Measurements from ENCODE around the gene CCL5. TPM values are rescaled to one million over a fixed set of nuclear protein-coding genes. Genes with fewer than 3 reads are reported as not detected.

CCL5 gene
- polyA plus RNA-seq, 4 donors = 1.1 to 2.1 (median 1.6) TPM

GRCh38 chr17:35870906-35871819 lies 9.0 kb downstream of the CCL5 start:
- DNase-seq (ENCODE audit: low read depth in 4 of 4, low spot score in 3 of 4) = no peak

- no peak for DNase-seq (ENCODE audit: low read depth in 4 of 4, low spot score in 3 of 4)
Observed at GRCh38 chr17:35868737-35869136, 11.4 kb downstream of the CCL5 start, which contains the start of gene HEATR9. HEATR9 (minus strand) TSS chr17:35868891; CDS start chr17:35868742, 149 bp downstream.

GRCh38 chr17:35867574-35867973 lies 12.6 kb downstream of the CCL5 start:
- DNase-seq (ENCODE audit: low read depth in 4 of 4, low spot score in 3 of 4) = no peak

GRCh38 chr17:35866341-35866950 lies 13.7 kb downstream of the CCL5 start:
- no peak for DNase-seq (ENCODE audit: low read depth in 4 of 4, low spot score in 3 of 4)

- no peak for DNase-seq (ENCODE audit: low read depth in 4 of 4, low spot score in 3 of 4)
Observed at GRCh38 chr17:35865412-35866340, 14.5 kb downstream of the CCL5 start.

GRCh38 chr17:35864853-35865252 lies 15.3 kb downstream of the CCL5 start:
- no peak for DNase-seq (ENCODE audit: low read depth in 4 of 4, low spot score in 3 of 4)

- no peak for DNase-seq (ENCODE audit: low read depth in 4 of 4, low spot score in 3 of 4)
Observed at GRCh38 chr17:35856603-35857002, 23.6 kb downstream of the CCL5 start.

GRCh38 chr17:35855965-35856364 lies 24.2 kb downstream of the CCL5 start:
- DNase-seq (ENCODE audit: low read depth in 4 of 4, low spot score in 3 of 4) = no peak

GRCh38 chr17:35849469-35850348 lies 30.5 kb downstream of the CCL5 start:
- peak; percentile 21 to 42 (median 38) for DNase-seq (ENCODE audit: low read depth in 4 of 4, low spot score in 3 of 4)

GRCh38 chr17:35847633-35848373 lies 32.4 kb downstream of the CCL5 start:
- no peak for DNase-seq (ENCODE audit: low read depth in 4 of 4, low spot score in 3 of 4)

- no peak for DNase-seq (ENCODE audit: low read depth in 4 of 4, low spot score in 3 of 4)
Observed at GRCh38 chr17:35847006-35847405, 33.2 kb downstream of the CCL5 start.

- DNase-seq (ENCODE audit: low read depth in 4 of 4, low spot score in 3 of 4) = no peak
Observed at GRCh38 chr17:35846055-35846809, 33.9 kb downstream of the CCL5 start.

GRCh38 chr17:35844547-35844946 lies 35.6 kb downstream of the CCL5 start:
- no peak for DNase-seq (ENCODE audit: low read depth in 4 of 4, low spot score in 3 of 4)

GRCh38 chr17:35843698-35844097 lies 36.5 kb downstream of the CCL5 start:
- DNase-seq (ENCODE audit: low read depth in 4 of 4, low spot score in 3 of 4) = no peak

GRCh38 chr17:35842239-35842638 lies 37.9 kb downstream of the CCL5 start:
- no peak for DNase-seq (ENCODE audit: low read depth in 4 of 4, low spot score in 3 of 4)

GRCh38 chr17:35841505-35841904 lies 38.7 kb downstream of the CCL5 start:
- no peak for DNase-seq (ENCODE audit: low read depth in 4 of 4, low spot score in 3 of 4)

- no peak for DNase-seq (ENCODE audit: low read depth in 4 of 4, low spot score in 3 of 4)
Observed at GRCh38 chr17:35841101-35841500, 39.1 kb downstream of the CCL5 start.

GRCh38 chr17:35825206-35825605 lies 55.0 kb downstream of the CCL5 start:
- no peak for DNase-seq (ENCODE audit: low read depth in 4 of 4, low spot score in 3 of 4)

Data from left renal pelvis (tissue), 4 donors.